Gastrocnemius medialis (tissue), 4 donors: ENCODE data around the gene MIER2.

ENCODE experiments used
- CTCF ChIP-seq, 5 experiments: fragments of 450-650 bp in 3 of 5; fragments of 200-600 bp in 2 of 5; sonication (generic) in 2 of 5; IDR thresholded peaks in 4 of 5; conservative IDR thresholded peaks in 1 of 5; 1 replicate in 4 of 5; 2 replicates in 1 of 5; pipeline ENCODE4 v1.5.1; 2016 to 2019; ENCODE audit warnings: antibody characterized with exemption in 5 of 5, mild to moderate bottlenecking in 3 of 5, moderate library complexity in 3 of 5
- POLR2A ChIP-seq, 2 donors: fragments of 450-650 bp; IDR thresholded peaks; one replicate each; pipeline ENCODE4 v1.6.1; 2017; ENCODE audit warnings: antibody characterized with exemption in 2 of 2, mild to moderate bottlenecking in 2 of 2, moderate library complexity in 2 of 2

- TF ChIP-seq POLR2A (IDR thresholded peaks at IDR 0.05) = no peak
- TF ChIP-seq CTCF (IDR thresholded peaks at IDR 0.05 in 4 of 5, conservative IDR thresholded peaks at IDR 0.05 in 1 of 5) = no peak
Observed at GRCh38 chr19:310141-310651, 34.4 kb downstream of the MIER2 start.
